ENCODE results near the gene AKAP13. TPM values are rescaled to one million over a fixed set of nuclear protein-coding genes. Genes with fewer than 3 reads are reported as not detected.

AKAP13 gene
- polyA plus RNA-seq, 1 donor from 2014 or later = 10.0 TPM

- Histone ChIP-seq H3K9me2 (ENCODE audit: insufficient read depth, low read length) (no peaks in the 10 kb centered on the region), H3F3A (ENCODE audit: insufficient read depth, low read length, poor library complexity, severe bottlenecking) (no peaks in the 10 kb centered on the region), H2AFZ (ENCODE audit: low read depth, low read length) (no peak overlapping the region), H3K27me3 (ENCODE audit: insufficient read depth, low read depth, low read length) (no peaks in the 10 kb centered on the region), H4K20me1 (ENCODE audit: insufficient read depth) (no peaks in the 10 kb centered on the region), H3K27ac (ENCODE audit: low read length) (no peak overlapping the region), H3K9me3 (ENCODE audit: low read length) (no peaks in the 10 kb centered on the region), H3K36me3 (ENCODE audit: insufficient read depth, low read length) (no peaks in the 10 kb centered on the region), H3K9ac (ENCODE audit: low read length) (no peak overlapping the region), H3K79me2 (replicated peaks; ENCODE audit: insufficient read depth, low read length) (no peaks in the 10 kb centered on the region), H3K4me3 (ENCODE audit: low read length) (no peak overlapping the region), H3K4me2 (ENCODE audit: low read length) (no peak overlapping the region)
- no peak for TF ChIP-seq CTCF (IDR thresholded peaks at IDR 0.05; ENCODE audit: poor library complexity, severe bottlenecking)
- TF ChIP-seq TAF1 (IDR thresholded peaks at IDR 0.05; ENCODE audit: low read depth) = no peak
- TF ChIP-seq EZH2 (IDR thresholded peaks at IDR 0.05; ENCODE audit: borderline replicate concordance, insufficient read depth, low read length, poor library complexity, severe bottlenecking) = no peak
- no peak for TF ChIP-seq EP300 (conservative IDR thresholded peaks at IDR 0.05; ENCODE audit: poor library complexity, severe bottlenecking)
- no peak for TF ChIP-seq MXI1 (conservative IDR thresholded peaks at IDR 0.05; ENCODE audit: poor library complexity, severe bottlenecking)
- no peak for TF ChIP-seq SMC3 (conservative IDR thresholded peaks at IDR 0.05; ENCODE audit: poor library complexity)
- TF ChIP-seq POLR2AphosphoS5 (IDR thresholded peaks at IDR 0.05) = no peak
- no peak for TF ChIP-seq RAD21 (conservative IDR thresholded peaks at IDR 0.05)
- TF ChIP-seq, protein P1, sequence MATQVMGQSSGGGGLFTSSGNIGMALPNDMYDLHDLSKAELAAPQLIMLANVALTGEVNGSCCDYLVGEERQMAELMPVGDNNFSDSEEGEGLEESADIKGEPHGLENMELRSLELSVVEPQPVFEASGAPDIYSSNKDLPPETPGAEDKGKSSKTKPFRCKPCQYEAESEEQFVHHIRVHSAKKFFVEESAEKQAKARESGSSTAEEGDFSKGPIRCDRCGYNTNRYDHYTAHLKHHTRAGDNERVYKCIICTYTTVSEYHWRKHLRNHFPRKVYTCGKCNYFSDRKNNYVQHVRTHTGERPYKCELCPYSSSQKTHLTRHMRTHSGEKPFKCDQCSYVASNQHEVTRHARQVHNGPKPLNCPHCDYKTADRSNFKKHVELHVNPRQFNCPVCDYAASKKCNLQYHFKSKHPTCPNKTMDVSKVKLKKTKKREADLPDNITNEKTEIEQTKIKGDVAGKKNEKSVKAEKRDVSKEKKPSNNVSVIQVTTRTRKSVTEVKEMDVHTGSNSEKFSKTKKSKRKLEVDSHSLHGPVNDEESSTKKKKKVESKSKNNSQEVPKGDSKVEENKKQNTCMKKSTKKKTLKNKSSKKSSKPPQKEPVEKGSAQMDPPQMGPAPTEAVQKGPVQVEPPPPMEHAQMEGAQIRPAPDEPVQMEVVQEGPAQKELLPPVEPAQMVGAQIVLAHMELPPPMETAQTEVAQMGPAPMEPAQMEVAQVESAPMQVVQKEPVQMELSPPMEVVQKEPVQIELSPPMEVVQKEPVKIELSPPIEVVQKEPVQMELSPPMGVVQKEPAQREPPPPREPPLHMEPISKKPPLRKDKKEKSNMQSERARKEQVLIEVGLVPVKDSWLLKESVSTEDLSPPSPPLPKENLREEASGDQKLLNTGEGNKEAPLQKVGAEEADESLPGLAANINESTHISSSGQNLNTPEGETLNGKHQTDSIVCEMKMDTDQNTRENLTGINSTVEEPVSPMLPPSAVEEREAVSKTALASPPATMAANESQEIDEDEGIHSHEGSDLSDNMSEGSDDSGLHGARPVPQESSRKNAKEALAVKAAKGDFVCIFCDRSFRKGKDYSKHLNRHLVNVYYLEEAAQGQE (IDR thresholded peaks at IDR 0.05; ENCODE audit: borderline replicate concordance) = no peak
Observed at GRCh38 chr15:85494048-85494777, 113.8 kb downstream of the AKAP13 start.

GRCh38 chr15:85495096-85495495 lies 114.7 kb downstream of the AKAP13 start:
- no peak overlapping the region for H3K4me3 ChIP-seq (ENCODE audit: low read length)
- no peak for TF ChIP-seq POLR2AphosphoS5 (IDR thresholded peaks at IDR 0.05)
- TF ChIP-seq MXI1 (conservative IDR thresholded peaks at IDR 0.05; ENCODE audit: poor library complexity, severe bottlenecking) = no peak
- no peak for TF ChIP-seq SMC3 (conservative IDR thresholded peaks at IDR 0.05; ENCODE audit: poor library complexity)
- TF ChIP-seq EP300 (conservative IDR thresholded peaks at IDR 0.05; ENCODE audit: poor library complexity, severe bottlenecking) = no peak
- TF ChIP-seq, protein P1 (IDR thresholded peaks at IDR 0.05; ENCODE audit: borderline replicate concordance) = no peak
- no peak for TF ChIP-seq CTCF (IDR thresholded peaks at IDR 0.05; ENCODE audit: poor library complexity, severe bottlenecking)
- TF ChIP-seq RAD21 (conservative IDR thresholded peaks at IDR 0.05) = no peak
- no peak for TF ChIP-seq TAF1 (IDR thresholded peaks at IDR 0.05; ENCODE audit: low read depth)
- no peak for TF ChIP-seq EZH2 (IDR thresholded peaks at IDR 0.05; ENCODE audit: borderline replicate concordance, insufficient read depth, low read length, poor library complexity, severe bottlenecking)

More at GRCh38 chr15:85495096-85495495, 114.7 kb downstream of the AKAP13 start:
- Histone ChIP-seq H3K36me3 (ENCODE audit: insufficient read depth, low read length) (no peaks in the 10 kb centered on the region), H3K9ac (ENCODE audit: low read length) (no peak overlapping the region), H3K79me2 (replicated peaks; ENCODE audit: insufficient read depth, low read length) (no peaks in the 10 kb centered on the region), H3K4me2 (ENCODE audit: low read length) (no peak overlapping the region), H3K9me2 (ENCODE audit: insufficient read depth, low read length) (no peaks in the 10 kb centered on the region), H4K20me1 (ENCODE audit: insufficient read depth) (no peaks in the 10 kb centered on the region), H3K27ac (ENCODE audit: low read length) (no peak overlapping the region), H2AFZ (ENCODE audit: low read depth, low read length) (no peak overlapping the region), H3F3A (ENCODE audit: insufficient read depth, low read length, poor library complexity, severe bottlenecking) (no peaks in the 10 kb centered on the region), H3K27me3 (ENCODE audit: insufficient read depth, low read depth, low read length) (no peaks in the 10 kb centered on the region), H3K9me3 (ENCODE audit: low read length) (no peaks in the 10 kb centered on the region)

Measured in neural cell (in vitro differentiated cells).